HCT116 (cell line): ENCODE measurements around the gene CCDC91.

Experiments
- CEBPB ChIP-seq: IDR thresholded peaks from 2 replicates; pipeline ENCODE4 v1.6.1; 2012; ENCODE audit warnings: low read depth
- EGR1 ChIP-seq: IDR thresholded peaks from 2 replicates; pipeline ENCODE4 v1.6.1; 2012; ENCODE audit warnings: low read depth
- EZH2 ChIP-seq: fragments of 200-600 bp; sonication (generic); IDR thresholded peaks from 2 replicates; pipeline ENCODE4 v1.6.1; 2017; ENCODE audit warnings: antibody characterized with exemption, mixed run types
- EZH2phosphoT487 ChIP-seq: fragments of 200-600 bp; IDR thresholded peaks from 2 replicates; pipeline ENCODE4 v1.6.1; 2018; ENCODE audit warnings: antibody characterized with exemption, borderline replicate concordance
- POLR2A ChIP-seq: IDR thresholded peaks from 2 replicates; pipeline ENCODE4 v1.7.0; 2011; ENCODE audit warnings: borderline replicate concordance; ENCODE audit not compliant: insufficient read depth, insufficient read length; ENCODE audit errors: extremely low read depth
- SP1 ChIP-seq: IDR thresholded peaks from 2 replicates; pipeline ENCODE4 v1.6.1; 2012; ENCODE audit warnings: low read depth
- YY1 ChIP-seq: IDR thresholded peaks from 2 replicates; pipeline ENCODE4 v1.6.1; 2011; ENCODE audit warnings: low read length, low read depth, moderate library complexity, mild to moderate bottlenecking; ENCODE audit not compliant: insufficient replicate concordance; ENCODE audit errors: extremely low read depth
- ZNF274 ChIP-seq: fragments of 200-500 bp; sonication (Bioruptor generic); IDR thresholded peaks from 2 replicates; pipeline ENCODE4 v1.6.1; 2014; ENCODE audit warnings: mild to moderate bottlenecking, low read depth, low read length, inconsistent platforms
- TF ChIP-seq, protein P1 (sequence below), 3 experiments: fragments of 200-600 bp in 1 of 3; sonication (generic) in 1 of 3; IDR thresholded peaks in 2 of 3; conservative IDR thresholded peaks in 1 of 3; 2 replicates each; pipeline ENCODE4 v1.5.1; 2012 to 2017; ENCODE audit warnings: low read depth in 2 of 3, low read length in 2 of 3, antibody characterized with exemption in 1 of 3, borderline replicate concordance in 1 of 3, control low read depth in 1 of 3, mild to moderate bottlenecking in 1 of 3, mixed read lengths in 1 of 3, mixed run types in 1 of 3, moderate library complexity in 1 of 3; ENCODE audit not compliant: insufficient read depth in 1 of 3
- TF ChIP-seq, protein P2 (sequence below): IDR thresholded peaks from 2 replicates; pipeline ENCODE4 v1.6.1; 2012; ENCODE audit warnings: low read depth

DNA sequence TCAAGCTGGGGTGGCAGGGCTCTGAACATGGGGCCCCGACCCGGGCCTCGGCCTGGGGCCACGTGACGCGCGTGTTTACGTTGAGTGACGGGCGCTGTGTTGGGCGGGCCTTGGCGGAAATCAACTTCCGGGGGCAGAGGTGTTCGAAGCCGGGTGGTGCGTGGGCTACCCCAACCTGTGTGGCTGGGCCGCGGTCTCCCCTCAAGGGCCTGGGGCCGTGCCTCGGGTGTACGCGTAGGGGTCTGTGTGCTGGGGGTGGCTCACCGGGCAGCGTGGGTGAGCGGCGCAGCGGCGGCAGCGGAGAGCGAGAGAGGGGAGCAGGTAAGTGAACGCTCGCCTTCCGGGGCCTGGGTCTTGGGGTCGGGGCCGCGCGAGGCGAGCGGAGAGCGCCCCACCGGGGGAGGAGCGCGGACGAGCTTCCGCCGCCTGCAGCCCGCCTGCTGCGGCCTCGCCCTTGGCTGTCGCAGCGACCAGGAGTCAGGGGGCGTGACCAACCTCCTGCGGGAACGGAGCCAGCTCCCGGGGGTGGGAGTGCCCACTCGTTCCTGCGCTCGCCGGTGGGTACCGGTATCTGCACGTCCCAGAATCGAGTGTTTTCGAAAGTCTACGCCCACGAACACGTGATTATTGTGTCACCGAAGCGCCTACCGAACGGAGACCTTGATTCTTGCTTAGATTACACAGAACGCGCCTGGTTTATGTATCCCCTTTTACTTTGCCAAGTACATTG, at the start of gene CCDC91:
- TF ChIP-seq, protein P1, sequence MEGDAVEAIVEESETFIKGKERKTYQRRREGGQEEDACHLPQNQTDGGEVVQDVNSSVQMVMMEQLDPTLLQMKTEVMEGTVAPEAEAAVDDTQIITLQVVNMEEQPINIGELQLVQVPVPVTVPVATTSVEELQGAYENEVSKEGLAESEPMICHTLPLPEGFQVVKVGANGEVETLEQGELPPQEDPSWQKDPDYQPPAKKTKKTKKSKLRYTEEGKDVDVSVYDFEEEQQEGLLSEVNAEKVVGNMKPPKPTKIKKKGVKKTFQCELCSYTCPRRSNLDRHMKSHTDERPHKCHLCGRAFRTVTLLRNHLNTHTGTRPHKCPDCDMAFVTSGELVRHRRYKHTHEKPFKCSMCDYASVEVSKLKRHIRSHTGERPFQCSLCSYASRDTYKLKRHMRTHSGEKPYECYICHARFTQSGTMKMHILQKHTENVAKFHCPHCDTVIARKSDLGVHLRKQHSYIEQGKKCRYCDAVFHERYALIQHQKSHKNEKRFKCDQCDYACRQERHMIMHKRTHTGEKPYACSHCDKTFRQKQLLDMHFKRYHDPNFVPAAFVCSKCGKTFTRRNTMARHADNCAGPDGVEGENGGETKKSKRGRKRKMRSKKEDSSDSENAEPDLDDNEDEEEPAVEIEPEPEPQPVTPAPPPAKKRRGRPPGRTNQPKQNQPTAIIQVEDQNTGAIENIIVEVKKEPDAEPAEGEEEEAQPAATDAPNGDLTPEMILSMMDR (IDR thresholded peaks at IDR 0.05 in 2 of 3, conservative IDR thresholded peaks at IDR 0.05 in 1 of 3; ENCODE audit: borderline replicate concordance in 1 of 3, insufficient read depth in 1 of 3, low read depth in 2 of 3, low read length in 2 of 3): no peak
- TF ChIP-seq CEBPB: no peak
- peak; percentile 45 for TF ChIP-seq POLR2A
- 0 out of 2 replicates have a peak, but pooled peaks have one; percentile 37 for TF ChIP-seq EGR1
- TF ChIP-seq, protein P2, sequence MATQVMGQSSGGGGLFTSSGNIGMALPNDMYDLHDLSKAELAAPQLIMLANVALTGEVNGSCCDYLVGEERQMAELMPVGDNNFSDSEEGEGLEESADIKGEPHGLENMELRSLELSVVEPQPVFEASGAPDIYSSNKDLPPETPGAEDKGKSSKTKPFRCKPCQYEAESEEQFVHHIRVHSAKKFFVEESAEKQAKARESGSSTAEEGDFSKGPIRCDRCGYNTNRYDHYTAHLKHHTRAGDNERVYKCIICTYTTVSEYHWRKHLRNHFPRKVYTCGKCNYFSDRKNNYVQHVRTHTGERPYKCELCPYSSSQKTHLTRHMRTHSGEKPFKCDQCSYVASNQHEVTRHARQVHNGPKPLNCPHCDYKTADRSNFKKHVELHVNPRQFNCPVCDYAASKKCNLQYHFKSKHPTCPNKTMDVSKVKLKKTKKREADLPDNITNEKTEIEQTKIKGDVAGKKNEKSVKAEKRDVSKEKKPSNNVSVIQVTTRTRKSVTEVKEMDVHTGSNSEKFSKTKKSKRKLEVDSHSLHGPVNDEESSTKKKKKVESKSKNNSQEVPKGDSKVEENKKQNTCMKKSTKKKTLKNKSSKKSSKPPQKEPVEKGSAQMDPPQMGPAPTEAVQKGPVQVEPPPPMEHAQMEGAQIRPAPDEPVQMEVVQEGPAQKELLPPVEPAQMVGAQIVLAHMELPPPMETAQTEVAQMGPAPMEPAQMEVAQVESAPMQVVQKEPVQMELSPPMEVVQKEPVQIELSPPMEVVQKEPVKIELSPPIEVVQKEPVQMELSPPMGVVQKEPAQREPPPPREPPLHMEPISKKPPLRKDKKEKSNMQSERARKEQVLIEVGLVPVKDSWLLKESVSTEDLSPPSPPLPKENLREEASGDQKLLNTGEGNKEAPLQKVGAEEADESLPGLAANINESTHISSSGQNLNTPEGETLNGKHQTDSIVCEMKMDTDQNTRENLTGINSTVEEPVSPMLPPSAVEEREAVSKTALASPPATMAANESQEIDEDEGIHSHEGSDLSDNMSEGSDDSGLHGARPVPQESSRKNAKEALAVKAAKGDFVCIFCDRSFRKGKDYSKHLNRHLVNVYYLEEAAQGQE: no peak
- no peak for TF ChIP-seq EZH2phosphoT487
- peak; percentile 28 for TF ChIP-seq YY1
- no peak for TF ChIP-seq EZH2
- TF ChIP-seq SP1: no peak; the same call in 1 of the 2 replicates
- TF ChIP-seq ZNF274: no peak
